Ureter (tissue), 1 donor: ENCODE results near the gene SCO2. TPM values are rescaled to one million over a fixed set of nuclear protein-coding genes. Genes with fewer than 3 reads are reported as not detected.

Source experiments
- DNase-seq: peaks from one replicate; pipeline ENCODE4 v3.0.0-alpha.2; 2020; ENCODE audit warnings: low spot score
- total RNA-seq: library from RNA; stranded (reverse); gene quantifications from one replicate; pipeline ENCODE4 v1.2.4, GENCODE V29; 2023
- donor health status: DM: yes; HTN: yes; CAD: no.

The SCO2 gene
- total RNA-seq, 1 donor from 2014 or later: not detected

DNA sequence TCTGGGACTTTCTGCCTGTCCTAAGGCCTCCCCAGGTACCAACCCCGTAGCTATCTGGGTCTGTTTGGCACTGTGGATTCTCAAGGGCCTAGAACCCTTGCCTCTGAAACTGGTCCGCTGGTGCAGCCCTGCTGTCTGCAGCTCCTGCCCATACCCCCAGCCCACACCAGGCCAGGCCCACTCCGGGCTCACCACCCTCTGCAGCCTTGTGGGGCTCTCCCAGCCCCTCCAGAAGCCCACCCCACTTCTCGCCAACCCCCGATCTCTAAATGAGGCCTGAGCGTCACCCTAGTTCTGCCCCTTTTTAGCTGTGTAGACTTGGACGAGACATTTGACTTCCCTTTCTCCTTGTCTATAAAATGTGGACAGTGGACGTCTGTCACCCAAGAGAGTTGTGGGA is 25.0 kb upstream of the SCO2 start:
- DNase-seq: no peak

DNA sequence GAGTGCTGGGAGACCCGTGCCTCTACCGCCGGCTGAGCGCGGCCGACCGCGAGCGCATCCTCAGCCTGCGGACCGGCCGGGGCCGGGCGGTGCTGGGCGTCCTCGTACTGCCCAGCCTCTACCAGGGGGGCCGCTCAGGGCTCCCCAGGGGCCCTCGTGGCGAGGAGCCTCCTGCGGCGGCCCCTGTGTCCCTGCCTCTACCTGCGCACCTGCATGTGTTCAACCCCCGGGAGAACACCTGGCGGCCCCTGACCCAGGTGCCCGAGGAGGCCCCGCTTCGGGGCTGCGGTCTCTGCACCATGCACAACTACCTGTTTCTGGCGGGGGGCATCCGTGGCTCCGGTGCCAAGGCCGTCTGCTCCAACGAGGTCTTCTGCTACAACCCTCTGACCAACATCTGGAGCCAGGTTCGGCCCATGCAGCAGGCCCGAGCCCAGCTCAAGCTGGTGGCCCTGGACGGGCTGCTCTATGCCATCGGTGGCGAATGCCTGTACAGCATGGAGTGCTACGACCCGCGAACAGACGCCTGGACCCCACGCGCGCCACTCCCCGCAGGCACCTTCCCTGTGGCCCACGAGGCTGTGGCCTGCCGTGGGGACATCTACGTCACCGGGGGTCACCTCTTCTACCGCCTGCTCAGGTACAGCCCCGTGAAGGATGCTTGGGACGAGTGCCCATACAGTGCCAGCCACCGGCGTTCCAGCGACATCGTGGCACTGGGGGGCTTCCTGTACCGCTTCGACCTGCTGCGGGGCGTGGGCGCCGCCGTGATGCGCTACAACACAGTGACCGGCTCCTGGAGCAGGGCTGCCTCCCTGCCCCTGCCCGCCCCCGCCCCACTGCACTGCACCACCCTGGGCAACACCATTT is 23.8 kb upstream of the SCO2 start:
- no peak for DNase-seq

DNA sequence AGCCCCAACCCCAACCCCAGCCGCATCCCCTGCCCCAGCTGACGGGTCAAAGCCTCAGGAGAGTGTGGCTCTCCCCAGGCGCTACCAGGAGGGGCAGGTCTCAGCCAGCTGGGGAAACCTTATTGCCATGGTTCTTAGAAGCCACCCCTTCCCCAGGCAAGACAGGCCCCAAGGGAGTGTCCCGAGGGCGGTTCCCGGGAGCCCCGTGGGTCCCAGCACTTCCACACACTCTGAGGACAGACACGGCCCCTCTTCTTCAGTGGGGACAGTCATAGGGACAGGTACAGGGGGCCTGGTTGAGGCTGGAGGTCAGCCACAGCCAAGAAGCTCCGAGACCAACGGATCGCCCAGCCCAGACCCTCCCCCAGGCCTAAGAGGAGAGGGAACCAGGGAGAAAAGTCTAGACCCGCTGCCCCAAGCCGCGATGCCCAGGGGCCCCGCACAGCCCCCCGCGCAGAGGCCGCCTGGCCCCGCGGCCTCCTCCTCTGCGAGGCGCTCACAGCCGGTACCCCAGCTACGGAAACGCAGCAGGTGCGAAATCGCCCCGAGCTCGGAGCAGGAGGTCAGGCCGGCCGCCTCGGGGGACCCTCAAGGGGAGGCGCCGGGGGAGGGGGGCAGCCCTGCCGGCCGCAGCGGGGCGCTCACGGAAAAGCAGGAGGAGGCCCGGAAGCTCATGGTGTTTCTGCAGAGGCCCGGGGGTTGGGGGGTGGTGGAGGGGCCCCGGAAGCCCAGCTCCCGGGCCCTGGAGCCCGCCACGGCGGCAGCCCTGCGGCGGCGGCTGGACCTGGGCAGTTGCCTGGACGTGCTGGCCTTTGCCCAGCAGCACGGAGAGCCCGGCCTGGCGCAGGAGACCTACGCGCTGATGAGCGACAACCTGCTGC is 22.9 kb upstream of the SCO2 start:
- no peak for DNase-seq

DNA sequence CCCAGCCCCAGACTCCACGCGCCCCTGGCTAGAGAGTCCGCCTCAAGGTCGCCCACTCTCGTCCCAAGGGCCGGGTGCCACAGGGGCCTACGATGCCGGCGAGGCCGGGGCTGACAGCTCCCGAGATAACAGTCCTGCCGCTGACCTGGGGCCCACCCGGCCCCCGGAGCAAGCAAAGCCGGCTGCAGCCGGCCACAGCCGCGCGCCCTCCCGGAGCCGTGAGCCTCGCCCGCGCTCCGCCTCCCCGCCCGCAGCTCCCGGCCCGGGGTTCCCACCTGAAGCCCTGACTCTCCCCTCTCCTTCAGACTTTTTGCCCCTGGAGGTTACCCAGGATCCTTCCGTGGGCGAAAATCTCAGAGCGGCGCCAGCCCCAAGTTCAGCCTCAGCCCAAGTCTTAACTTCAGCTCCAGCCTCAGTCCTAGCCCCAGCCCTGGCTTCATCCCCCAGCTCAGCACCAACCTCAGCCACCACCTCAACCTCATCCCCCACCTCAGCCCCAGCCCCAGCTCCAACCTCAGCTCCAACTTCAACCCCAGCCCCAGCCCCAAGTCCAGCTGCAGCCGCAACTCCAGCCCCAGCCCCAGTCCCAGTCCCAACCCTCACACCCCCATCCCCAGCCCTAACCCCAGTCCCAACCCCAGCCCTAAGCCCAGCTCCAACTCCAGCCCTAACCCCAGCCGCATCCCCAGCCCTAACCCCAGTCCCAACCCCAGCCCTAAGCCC is 22.0 kb upstream of the SCO2 start:
- DNase-seq: no peak

DNA sequence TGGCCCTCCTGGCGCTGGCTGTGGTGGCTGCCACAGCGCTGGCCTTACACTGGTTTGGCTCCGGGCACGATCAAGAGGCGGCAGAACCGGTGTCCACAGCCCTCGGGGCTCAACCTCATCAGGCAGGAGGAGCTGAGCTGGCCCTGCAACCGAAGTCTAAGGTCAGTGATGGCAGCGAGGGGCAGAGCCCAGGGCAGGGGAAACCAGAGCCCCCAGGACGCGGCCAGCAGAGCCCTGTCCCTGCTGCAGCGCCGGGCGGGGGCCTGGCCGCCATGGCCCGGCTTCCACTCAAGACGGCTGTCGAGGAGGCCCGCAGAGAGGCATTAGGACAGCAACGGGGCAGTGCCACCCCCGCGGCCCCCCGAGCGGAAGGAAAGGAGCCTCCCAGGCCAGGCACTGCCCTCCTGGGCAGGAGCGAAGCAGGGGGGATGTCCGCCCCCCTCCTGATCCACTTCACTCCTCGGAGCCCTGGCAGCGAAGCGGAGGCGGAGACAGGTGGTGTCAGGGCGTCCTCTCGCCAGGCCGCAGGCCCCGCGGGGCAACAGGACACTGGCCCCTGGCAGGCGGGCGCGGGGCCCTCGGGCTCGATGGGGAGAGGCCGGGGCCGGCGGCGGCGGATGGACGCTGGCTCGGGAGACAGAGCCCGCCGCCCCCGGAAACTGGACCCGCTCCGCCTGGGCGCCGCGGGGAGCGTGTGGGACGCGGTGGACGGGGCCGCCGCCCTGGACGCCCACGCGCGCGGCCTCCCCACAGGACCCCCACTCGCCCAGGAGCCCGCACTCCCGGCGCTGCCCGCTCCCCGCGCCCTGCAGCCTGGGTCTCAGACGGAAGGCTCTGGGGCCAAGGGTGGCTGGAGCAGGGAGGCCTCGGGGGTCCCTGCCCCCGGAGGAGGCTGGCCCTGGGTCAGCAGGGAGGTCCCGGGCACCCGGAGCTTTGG is 21.2 kb upstream of the SCO2 start:
- DNase-seq: no peak

DNA sequence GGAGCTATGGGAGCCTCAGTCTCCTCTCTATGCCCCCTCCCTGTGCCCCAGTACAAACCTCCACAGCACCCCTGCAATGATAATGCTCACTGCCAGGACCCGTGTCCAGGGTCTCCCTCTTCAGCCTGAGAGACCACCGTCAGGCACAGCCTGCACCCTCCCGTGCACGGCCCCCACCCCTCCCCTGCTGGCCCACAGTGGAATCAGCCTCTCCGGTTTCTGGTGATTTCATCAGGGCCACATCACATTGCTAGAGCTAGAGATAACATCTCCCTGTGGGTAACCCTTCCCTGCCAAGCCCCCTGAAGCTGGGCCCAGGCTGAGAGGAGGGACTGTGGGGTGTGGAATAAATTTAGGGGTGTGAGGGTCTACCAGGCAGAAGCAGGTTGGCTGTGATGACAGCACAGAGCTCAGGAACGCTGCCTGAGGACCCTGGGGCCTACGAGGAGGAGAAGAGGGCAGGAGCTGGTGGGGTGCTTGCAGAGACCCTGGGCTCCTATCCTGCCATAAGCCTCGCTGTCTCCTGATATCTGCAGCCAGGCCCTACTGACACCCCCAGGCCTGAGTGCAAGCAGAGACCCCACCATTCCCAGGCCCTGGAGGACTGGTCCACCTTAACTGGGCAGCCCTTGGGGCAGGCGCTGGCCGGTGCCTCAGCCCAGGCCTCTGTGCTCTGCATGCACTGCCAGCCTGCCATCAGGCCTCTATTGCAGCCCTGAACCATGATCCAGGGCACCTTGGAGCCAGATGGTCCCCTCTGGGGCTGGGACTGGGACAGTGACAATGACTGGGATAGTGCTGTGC is 20.3 kb upstream of the SCO2 start, which contains the start of gene KLHDC7B:
KLHDC7B (plus strand) TSS at position 378 of the 804 bp plus-strand sequence; CDS start at position 723, 345 bp downstream.
- peak; percentile 43 for DNase-seq

DNA sequence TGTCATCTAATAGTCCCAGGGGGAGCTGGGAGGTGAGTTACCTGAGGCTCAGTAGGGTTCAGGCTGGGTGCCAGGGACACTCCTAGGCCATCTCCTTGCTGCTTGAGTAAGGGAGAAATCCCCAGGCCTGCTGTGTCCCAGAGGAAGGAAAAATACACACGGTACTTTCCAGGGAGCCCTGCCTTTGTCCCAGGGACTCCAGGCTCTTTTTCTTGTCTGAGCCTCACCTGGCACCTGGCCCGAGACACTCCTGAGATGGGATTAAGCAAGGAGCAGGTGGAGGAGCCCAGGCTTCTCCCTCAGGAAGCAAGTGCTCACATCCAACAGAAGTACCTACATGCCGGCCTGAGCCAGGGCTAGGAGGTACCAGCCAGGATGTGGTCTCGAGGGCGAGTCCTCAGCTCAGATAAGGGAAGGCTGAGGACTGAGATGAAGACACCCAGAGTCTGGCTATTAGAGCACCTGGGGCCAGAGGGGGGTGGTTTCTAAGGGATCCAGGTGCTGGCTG is 19.4 kb upstream of the SCO2 start:
- DNase-seq: peak; percentile 43

DNA sequence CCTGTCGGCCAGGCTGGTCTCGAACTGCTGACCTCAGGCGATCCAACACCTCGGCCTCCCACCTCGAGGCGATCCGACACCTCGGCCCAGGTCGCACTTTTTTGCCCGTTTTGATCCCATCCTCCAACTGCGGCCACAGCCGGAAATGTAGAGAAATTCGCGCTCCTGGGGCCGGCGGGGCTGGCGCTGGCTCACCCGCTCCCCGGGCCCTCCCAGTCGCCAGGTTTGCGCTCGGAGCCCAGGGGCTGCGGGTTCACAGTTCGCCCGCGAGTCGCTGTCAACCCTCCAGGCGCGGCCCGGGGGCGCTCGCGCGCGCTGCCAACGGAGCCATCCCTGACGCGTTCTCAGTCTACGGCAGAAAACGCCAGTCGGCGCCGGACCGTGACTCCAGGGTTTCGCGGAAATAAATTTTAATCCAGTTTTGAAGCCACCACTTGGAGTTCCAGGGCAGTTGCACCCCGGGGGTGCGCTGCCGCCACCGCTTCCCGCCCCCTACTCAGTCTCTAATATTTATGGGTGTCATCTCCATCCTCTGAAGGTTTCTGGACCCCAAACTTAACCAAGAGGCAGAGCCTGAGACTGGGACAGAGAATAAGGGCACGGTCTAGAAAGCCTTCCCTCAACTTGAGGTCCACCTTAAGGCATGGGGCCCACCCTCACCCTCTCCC is 18.8 kb upstream of the SCO2 start:
- DNase-seq: peak; percentile 80

DNA sequence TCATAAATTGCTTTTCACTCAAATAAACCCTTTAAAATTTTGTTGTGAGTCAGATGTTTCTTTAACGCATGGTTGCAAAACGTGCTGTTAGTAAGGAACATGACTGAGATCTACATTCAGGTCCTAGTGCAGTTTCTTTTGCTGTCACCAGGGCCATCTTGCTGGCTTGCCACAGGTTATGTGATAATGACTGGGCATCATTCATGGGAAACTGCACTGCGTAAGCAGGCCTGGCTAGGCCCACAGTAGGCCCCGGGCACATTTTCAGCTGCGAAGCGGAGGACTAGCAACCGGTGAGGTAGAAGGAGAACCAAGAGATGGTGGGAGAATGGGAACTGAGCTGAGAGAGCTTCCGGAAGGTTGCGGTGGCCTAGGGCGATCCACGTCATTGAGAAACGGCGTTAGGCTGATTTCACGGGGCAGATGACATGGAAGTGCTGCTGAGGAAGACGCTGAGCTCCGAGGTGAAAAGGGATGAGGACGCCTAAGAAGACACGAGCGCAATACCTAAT is 17.1 kb upstream of the SCO2 start:
- DNase-seq: peak; percentile 44

DNA sequence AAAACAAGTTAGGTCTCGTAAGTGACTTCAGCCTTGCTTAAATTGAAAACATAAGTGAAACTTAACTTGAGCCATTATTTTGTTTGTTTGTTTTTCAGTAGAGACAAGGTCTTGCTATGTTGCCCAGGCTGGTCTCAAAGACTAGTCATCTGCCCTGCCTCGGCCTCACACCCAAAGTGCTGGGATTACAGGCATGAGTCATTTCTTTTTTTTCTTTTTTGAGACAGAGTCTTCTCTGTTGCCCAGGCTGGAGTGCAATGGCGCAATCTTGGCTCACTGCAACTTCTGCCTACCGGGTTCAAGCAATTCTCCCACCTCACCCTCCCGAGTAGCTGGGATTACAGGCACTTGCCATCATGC is 16.2 kb upstream of the SCO2 start:
- peak; percentile 44 for DNase-seq

DNA sequence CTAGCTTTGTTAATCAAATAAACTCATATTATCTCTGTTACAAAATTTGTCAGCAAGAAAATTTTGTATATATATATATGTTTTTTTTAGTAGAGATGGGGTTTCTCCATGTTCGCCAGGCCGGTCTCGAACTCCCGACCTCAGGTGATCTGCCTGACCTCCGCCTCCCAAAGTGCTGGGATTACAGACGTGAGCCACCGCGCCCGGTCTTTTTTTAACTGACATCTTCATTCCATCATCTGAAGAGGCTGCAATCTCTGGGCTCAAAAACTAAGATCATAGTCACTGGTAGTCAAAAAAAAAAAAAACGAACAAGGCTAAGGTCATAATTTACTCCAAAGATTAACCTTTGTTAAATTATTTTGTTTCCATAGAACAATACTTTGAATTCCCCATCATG is 15.0 kb upstream of the SCO2 start:
- peak; percentile 41 for DNase-seq

DNA sequence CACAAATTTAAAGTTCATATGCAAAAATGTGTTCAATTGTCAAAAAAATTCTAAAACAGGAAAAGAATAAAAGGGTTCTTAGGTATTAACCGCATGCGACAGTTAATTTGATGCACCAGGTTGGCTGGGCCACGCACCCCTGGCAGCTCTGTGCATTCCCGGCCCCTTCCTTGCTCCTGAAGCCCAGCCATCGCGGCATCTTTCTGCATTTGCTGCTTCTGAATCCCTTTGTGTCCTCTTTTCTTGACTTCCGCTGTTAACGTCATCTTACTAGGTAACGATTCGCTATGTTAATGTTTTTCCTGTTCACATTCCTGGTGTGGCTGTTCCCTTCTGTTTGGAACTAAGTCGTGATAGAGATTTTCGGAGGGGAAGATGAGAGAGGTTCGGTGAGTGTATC is 12.4 kb upstream of the SCO2 start:
- DNase-seq: peak; percentile 37

DNA sequence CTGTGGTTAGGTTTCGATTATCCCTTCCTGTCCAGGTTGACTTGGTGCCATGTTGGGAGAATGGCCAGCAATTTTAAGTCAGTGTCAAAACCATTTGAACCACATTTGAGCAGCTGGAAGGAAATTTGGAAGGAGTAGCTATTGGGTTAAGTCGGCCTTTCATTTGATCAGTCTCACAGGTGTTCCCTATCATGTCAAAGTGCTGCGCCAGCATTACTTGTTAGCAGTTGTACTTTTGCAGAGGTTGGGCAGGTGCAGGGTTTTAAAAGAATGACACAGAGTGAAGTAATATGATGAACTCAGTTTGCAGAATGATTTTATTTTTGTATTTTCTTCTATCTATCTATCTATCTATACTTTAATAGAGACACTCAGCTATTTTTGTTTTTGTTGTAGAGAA is 10.8 kb upstream of the SCO2 start:
- no peak for DNase-seq

DNA sequence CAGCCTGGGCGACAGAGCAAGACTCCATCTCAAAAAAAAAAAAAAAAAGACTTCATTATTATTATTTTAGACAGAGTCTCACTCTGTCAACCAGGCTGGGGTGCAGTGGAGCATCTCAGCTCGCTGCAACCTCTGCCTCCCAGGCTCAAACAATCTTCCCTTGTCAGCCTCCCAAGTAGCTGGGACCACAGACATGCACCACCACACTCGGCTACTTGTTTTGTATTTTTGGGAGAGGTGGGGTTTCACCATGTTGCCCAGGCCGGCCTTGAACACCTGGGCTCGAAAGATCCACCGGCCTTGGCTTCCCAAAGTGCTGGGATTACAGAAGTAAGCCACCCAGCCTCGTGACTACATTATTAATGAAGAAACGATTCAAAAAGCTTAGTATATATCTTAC is 9.7 kb upstream of the SCO2 start:
- peak; percentile 31 for DNase-seq

DNA sequence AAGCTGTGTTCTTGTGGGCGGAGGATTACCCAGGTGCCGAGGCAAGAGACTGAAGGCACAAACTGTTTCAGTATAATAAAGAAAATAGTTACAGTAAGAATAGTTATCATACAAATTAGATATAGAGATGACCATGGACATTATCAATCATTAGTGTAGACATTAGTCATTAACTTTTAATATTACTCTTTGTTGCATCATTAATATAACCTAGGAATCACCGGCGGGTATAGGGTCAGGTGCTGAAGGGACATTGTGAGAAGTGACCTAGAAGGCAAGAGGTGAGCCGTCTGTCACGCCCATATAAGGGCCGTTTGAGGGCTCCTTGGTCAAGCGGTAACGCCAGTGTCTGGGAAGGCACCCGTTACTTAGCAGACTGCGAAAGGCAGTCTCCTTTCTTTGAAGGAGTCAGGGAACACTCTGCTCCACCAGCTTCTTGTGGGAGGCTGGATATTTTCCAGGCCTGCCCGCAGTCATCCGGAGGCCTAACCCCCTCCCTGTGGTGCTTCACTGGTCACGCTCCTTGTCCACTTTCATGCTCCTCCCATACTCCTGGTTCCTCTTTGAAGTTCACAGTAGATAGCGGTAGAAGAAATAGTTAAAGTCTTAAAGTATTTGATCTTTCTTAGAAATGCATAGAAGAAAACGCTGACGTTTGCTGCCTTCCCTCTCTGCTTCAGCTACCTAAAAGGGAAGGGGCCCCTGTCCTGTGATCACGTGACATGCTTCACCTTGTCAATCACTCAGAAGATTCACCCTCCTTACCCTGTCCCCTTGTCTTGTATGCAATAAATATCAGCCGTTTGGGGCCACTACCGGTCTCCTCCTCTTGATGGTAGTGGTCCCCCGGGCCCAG is 8.7 kb upstream of the SCO2 start:
- DNase-seq: peak; percentile 42

DNA sequence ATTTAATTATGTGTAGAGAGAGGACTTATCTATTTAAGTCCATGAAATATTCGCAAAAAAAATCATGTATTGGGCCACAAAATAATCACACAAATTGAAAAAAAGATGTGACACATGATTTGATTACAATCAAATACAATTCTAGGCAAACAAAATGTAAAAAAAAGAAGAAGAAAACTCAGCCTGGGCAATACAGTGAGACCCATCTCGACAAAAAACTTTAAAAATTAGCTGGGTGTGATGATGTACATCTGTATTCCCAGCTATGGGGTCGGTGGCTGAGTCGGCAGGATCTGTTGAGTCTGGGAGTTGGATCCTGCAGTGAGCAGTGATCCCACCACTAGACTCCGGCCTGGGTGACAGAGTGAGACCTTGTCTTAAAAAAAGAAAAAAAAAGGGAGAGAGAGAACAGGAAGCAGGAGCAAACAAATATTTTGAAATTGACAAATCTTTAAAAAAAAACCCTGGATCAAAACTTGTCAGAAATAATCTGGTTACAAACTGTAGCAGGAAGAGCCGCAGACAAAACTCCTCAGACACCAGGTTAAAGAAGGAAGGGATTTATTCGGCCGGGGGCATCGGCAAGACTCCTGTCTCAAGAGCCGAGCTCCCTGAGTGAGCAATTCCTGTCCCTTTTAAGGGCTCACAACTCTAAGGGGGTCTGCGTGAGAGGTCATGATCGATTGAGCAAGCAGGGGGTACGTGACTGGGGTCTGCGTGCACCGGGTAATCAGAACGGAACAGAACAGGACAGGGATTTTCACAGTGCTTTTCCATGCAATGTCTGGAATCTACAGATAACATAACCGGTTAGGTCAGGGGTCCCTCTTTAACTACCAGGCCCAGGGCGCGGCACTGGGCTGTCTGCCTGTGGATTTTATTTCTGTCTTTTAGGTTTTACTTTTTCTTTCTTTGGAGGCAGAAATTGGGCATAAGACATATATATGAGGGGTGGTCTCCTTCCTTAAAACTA is 7.7 kb upstream of the SCO2 start:
- DNase-seq: no peak
